Activated CD4-positive, alpha-beta T cell treated with anti-CD3 and anti-CD28 coated beads, Interleukin-2, Interleukin-4, amounts not matched to agents 100 ng/mL and 50 ng/mL, durations not matched to agents 16 hours and 8 hours (primary cell): ENCODE measurements around the gene RAD18.

Experiments
- DNase-seq: peaks from one replicate; pipeline ENCODE4 v3.0.0-alpha.2; 2020; ENCODE audit warnings: low spot score

The RAD18 gene

GRCh38 chr3:8864402-8865350, 98.6 kb downstream of the RAD18 start:
- no peak for DNase-seq

- DNase-seq: no peak
Measured at GRCh38 chr3:8863891-8864290, 99.4 kb downstream of the RAD18 start.

GRCh38 chr3:8857720-8858367, 105.4 kb downstream of the RAD18 start:
- DNase-seq: no peak

DNA sequence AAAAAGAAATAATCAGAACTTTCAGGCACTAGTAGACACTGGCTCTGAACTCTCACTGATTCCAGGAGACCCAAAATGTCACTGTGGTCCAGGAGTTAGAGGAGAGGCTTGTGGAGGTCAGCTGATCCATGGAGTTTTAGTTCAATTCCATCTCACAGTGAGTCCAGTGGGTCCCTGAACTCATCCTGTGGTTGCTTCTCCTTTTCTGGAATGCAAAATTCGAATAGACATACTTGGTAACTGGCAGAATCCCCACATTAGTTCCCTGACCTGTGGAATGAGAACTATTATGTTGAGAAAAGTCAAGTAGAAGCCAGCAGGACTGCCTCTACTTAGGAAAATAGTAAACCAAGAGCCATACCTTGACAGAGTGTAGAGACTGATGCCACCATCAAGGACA, 106.6 kb downstream of the RAD18 start:
- no peak for DNase-seq

DNA sequence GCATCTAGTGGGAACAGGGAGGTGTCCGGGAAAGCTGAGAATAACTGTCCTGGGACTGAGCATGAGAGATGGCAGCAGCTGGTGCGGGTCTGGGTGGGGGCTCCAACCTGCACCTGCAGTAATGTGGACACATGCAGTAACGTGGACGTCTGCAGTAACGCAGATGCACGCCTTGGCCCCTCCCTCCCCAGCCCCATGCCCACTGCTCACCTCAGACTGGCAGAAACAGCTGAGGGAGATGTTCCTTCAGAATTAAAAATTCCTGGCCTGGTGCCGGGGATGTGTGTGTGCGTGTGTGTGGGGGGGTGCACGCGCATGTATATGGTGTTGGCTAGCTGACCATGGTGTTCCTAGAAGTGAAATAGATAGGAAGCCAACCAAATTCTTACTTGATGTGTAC, 107.2 kb downstream of the RAD18 start:
- no peak for DNase-seq

- DNase-seq: no peak
Measured at GRCh38 chr3:8854656-8855055, 108.6 kb downstream of the RAD18 start.

DNA sequence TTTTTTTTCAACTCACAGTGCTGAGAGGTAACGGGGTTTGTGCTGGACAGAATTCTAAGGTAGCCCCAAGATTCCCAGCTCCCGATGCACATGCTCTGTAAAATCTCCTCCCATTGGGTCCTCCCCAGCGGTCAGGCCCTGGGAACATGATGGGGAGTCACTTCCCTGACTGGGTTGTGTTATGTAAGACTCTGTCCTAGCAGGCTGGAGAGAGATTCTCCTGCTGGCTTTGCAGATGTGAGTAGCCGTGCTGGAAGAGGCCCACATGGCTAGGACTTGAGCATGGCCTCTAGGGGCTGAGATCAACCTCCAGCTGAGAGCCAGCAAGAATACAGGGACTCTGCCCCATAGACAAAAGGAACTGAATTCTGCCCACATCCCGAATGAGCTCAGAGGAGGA, 110.2 kb downstream of the RAD18 start:
- no peak for DNase-seq

DNA sequence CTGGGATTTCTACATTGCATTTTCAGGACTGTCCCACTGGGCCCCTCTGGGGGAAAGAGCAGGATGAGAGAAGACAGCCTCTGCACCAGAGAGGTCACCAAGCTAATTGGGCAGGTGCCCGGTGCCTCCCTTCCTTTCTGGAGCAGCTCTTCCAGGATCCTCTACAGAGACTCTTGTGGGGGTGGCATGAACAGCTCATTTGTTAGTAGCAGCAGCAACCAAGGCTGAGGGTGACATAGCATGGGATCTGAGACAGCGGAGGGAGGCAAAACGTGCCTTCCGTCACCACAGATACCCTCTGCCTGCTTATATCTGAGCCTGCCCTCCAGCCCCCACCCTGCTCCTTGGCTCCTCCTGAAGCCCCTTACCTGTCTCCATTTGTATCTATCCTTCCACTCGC, 110.8 kb downstream of the RAD18 start:
- no peak for DNase-seq

- DNase-seq: no peak
Measured at GRCh38 chr3:8851703-8852102, 111.6 kb downstream of the RAD18 start.

GRCh38 chr3:8848696-8849131, 114.6 kb downstream of the RAD18 start:
- DNase-seq: no peak

DNA sequence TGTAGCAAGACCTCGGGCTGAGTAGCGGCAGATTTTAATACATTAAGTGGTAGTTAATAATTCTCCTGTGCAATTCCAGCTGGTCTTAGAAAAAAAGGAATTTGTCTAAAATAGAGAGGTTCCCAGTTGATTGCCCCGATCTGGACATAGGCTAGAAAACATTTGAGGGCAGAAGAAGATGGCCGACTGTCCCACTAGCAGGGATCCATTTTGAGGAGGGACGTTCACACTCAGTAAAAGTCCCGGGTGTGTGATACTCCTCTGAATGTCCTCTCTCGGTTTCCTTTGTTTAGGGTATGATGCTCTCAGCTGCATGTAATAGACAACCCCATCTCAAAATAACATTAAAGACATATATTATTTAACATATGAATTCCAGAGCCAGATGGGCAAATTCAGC, 116.0 kb downstream of the RAD18 start:
- DNase-seq: no peak

DNA sequence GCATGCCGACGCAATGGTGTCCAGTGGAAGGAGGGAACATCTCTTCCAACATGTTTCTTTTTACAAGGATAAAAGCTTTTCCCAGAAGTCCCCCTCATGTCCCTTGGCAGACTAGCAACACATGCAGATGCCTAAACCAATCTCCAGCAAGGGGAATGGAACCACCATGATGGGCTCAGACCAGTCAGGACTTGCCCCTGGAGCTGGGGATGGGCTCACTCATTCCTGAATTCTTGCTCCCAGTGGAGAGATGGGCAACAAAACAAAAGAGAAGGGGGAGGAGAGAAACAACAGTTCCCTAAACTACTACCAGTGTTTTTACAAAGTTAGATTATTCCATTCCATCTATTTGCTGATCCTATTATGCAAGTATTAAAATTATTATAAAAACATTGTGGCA, 117.1 kb downstream of the RAD18 start:
- DNase-seq: no peak

GRCh38 chr3:8845641-8846040, 117.6 kb downstream of the RAD18 start:
- DNase-seq: no peak

GRCh38 chr3:8843347-8843746, 119.9 kb downstream of the RAD18 start:
- DNase-seq: no peak

DNA sequence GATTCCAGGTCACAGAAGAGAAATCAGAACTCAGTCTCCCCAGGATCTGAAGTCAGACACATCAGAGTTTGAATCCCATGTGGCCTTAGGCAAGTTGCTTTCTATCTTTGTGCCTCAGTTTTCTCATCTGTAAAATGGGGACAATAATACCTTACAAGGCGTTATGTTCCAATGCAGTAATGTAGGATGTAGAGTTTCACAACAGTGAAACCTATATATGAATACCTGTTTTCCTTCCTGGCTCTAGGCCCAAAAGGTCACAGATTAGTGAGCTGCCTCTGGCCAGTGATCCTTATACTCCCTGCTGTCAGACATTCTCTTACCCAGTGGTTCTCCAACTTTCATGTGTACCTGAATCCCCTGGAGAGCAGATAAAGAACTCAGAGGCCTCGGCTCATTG, 121.0 kb downstream of the RAD18 start:
- no peak for DNase-seq

- no peak for DNase-seq
Measured at GRCh38 chr3:8841472-8841871, 121.8 kb downstream of the RAD18 start.

- no peak for DNase-seq
Measured at GRCh38 chr3:8840556-8840955, 122.7 kb downstream of the RAD18 start.

DNA sequence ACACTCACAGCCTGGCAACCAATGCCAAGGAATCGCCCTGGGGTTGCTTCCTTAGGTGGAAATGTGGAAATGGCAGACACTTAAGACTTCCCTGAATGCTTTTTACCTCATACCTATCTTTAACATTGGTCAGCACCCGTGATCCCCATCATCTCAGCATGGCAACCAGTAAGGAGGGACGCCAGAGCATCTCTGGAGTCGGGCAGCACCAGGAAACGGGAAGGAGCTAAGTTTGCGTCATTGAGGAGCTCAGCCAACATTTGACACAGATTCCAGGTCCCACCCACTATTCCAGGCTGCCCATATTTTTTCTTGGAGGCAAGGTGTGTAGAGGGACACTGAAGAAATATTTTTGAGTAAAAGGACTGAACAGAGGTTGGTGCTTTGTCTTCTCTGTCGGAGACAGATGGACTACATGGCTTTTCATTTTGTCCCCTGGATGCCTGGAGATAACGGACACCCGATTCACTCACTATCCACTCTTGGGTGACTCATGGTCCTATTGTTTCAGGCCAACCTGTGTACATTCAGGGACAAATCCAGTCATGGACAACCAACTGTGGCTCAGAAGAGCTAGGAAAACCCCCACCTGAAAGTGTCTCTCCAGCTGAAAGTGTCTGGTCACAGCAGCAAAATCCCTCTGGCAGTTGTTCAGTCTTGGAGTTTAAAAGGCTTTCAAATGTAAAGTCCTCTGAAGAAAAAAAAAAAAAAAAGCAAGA, 123.5 kb downstream of the RAD18 start:
- no peak for DNase-seq

GRCh38 chr3:8838765-8839423, 124.4 kb downstream of the RAD18 start:
- DNase-seq: no peak

DNA sequence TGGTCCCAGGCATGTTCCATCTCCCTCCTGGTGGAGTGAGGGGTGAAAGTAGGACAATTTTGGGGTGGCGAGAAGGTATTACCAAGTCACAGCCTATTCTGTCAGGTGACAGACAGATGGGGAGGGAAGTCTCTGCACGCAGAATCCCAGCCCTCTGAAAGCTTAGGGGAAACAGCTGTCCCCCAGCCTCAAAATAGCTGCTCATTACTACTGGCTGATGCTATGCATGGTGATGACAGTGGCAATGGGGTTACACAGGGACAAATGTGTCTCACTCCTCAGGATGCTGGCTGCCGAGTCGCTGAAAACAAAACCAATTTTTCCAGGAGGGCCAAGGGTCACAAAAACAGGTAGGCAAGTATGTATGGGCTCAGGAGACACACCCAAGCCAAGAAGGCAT, 125.0 kb downstream of the RAD18 start:
- DNase-seq: no peak

DNA sequence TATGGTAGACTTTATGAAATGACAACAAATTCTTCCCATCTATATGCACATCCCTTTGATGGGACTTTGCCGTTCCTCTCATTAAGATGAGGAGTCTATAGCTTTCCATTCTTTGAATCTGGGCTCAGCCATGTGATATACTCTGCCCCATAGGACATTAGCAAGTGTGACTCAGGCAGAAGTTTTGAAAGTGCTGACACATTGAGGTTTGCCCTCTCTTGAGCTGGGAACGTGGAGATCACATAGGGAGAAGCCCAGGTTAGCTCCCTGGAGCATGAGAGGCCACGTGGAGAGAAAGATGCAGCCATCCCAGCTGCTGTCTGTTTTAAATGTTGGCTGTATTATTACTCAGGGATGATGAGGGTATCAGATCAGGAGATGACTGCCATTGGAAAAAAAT, 126.1 kb downstream of the RAD18 start:
- no peak for DNase-seq

- DNase-seq: no peak
Measured at GRCh38 chr3:8836096-8836495, 127.2 kb downstream of the RAD18 start.
